DMS114 treated with DMSO at 0.1 percent for 48 hours (cell line): Measurements from ENCODE around the gene RUNX3.

Experiments
- DNase-seq: peaks from one replicate; lab custom pipeline; 2025; ENCODE audit not compliant: unreplicated experiment; lab: John Stamatoyannopoulos, UW

RUNX3 gene

GRCh38 chr1:24888971-24889676 is 41.0 kb downstream of the RUNX3 start:
- no peak for DNase-seq

- DNase-seq: no peak
These were observed 41.8 kb downstream of the RUNX3 start for GRCh38 chr1:24888061-24888970.

GRCh38 chr1:24886241-24886640 is 43.8 kb downstream of the RUNX3 start:
- no peak for DNase-seq

GRCh38 chr1:24884751-24885150 is 45.3 kb downstream of the RUNX3 start:
- DNase-seq: no peak

- DNase-seq: no peak
These were observed 49.0 kb downstream of the RUNX3 start for GRCh38 chr1:24881034-24881433.

GRCh38 chr1:24878775-24879742 is 51.0 kb downstream of the RUNX3 start:
- DNase-seq: no peak

- DNase-seq: no peak
These were observed 52.0 kb downstream of the RUNX3 start for GRCh38 chr1:24878045-24878444.

GRCh38 chr1:24875991-24876506 is 54.0 kb downstream of the RUNX3 start:
- DNase-seq: no peak

GRCh38 chr1:24875257-24875656 is 54.8 kb downstream of the RUNX3 start:
- no peak for DNase-seq

- DNase-seq: no peak
These were observed 55.4 kb downstream of the RUNX3 start for GRCh38 chr1:24874611-24875234.

- no peak for DNase-seq
These were observed 56.0 kb downstream of the RUNX3 start for GRCh38 chr1:24874056-24874455.

GRCh38 chr1:24873148-24873547 is 56.9 kb downstream of the RUNX3 start:
- no peak for DNase-seq

GRCh38 chr1:24872061-24872850 is 57.8 kb downstream of the RUNX3 start:
- DNase-seq: no peak

- no peak for DNase-seq
These were observed 58.7 kb downstream of the RUNX3 start for GRCh38 chr1:24871306-24871901.

GRCh38 chr1:24870551-24871195 is 59.4 kb downstream of the RUNX3 start:
- no peak for DNase-seq

GRCh38 chr1:24868016-24868875 is 61.8 kb downstream of the RUNX3 start:
- no peak for DNase-seq

- no peak for DNase-seq
These were observed 62.8 kb downstream of the RUNX3 start for GRCh38 chr1:24867084-24867870.
